Prostate gland (tissue), 2 donors: ENCODE measurements around the gene PRSS33. TPM values are rescaled to one million over a fixed set of nuclear protein-coding genes. Genes with fewer than 3 reads are reported as not detected.

ENCODE experiments used
- DNase-seq: peaks from one replicate; pipeline ENCODE4 v3.0.0-alpha.2; 2019; ENCODE audit warnings: low spot score
- H3K27ac ChIP-seq, 2 donors: fragments of 200-600 bp; sonication (generic); 2 replicates each; pipeline ENCODE4 v1.5.1; 2017 to 2019
- H3K27me3 ChIP-seq: fragments of 200-600 bp; sonication (generic); replicated peaks from 2 replicates; pipeline ENCODE4 v1.5.1; 2019; ENCODE audit not compliant: insufficient read depth
- H3K36me3 ChIP-seq, 2 donors: fragments of 200-600 bp; sonication (generic); 1 replicate in 1 of 2; 2 replicates in 1 of 2; pipeline versions ENCODE4 v1.5.1 to v1.8.1; 2017 to 2019
- H3K4me1 ChIP-seq: fragments of 200-600 bp; sonication (generic); replicated peaks from 2 replicates; pipeline ENCODE4 v1.5.1; 2019
- H3K4me3 ChIP-seq, 2 donors: fragments of 200-600 bp; sonication (generic); 2 replicates each; pipeline ENCODE4 v1.5.1; 2017 to 2019
- H3K9me3 ChIP-seq: fragments of 200-600 bp; sonication (generic); 2 replicates; pipeline ENCODE4 v1.5.1; 2017
- POLR2A ChIP-seq: fragments of 450-650 bp; IDR thresholded peaks from one replicate; pipeline ENCODE4 v1.6.1; 2016; ENCODE audit warnings: antibody characterized with exemption, mild to moderate bottlenecking
- POLR2AphosphoS5 ChIP-seq: sonication (generic); formaldehyde crosslinking; IDR thresholded peaks from one replicate; pipeline ENCODE4 v1.6.1; 2017; ENCODE audit warnings: antibody characterized with exemption
- WGBS: methylation state at CpG from one replicate; pipeline ENCODE4 v1.1.5; 2018; 5-methylcytosine and 5-hydroxymethylcytosine counted together
- intact Hi-C: fragments of 100-400 bp; cut with DNase I; formaldehyde crosslinking; loops from one replicate; pipeline ENCODE4 v1.14.2; 2022
- total RNA-seq, 2 donors: library from RNA; depleted of rRNA; stranded (reverse); fragments of >200 nt; gene quantifications; one replicate each; pipeline ENCODE4 v1.1.0, GENCODE V29; 2016
- TF ChIP-seq, protein P1 (sequence below), 4 experiments: fragments of 200-600 bp in 2 of 4; fragments of 450-650 bp in 2 of 4; sonication (generic) in 2 of 4; IDR thresholded peaks; 1 replicate in 3 of 4; 2 replicates in 1 of 4; pipeline ENCODE4 v1.5.1; 2016 to 2019; ENCODE audit warnings: antibody characterized with exemption in 4 of 4, mild to moderate bottlenecking in 2 of 4, moderate library complexity in 2 of 4

Gene PRSS33
- total RNA-seq, 2 donors from 2014 or later: not detected

DNA sequence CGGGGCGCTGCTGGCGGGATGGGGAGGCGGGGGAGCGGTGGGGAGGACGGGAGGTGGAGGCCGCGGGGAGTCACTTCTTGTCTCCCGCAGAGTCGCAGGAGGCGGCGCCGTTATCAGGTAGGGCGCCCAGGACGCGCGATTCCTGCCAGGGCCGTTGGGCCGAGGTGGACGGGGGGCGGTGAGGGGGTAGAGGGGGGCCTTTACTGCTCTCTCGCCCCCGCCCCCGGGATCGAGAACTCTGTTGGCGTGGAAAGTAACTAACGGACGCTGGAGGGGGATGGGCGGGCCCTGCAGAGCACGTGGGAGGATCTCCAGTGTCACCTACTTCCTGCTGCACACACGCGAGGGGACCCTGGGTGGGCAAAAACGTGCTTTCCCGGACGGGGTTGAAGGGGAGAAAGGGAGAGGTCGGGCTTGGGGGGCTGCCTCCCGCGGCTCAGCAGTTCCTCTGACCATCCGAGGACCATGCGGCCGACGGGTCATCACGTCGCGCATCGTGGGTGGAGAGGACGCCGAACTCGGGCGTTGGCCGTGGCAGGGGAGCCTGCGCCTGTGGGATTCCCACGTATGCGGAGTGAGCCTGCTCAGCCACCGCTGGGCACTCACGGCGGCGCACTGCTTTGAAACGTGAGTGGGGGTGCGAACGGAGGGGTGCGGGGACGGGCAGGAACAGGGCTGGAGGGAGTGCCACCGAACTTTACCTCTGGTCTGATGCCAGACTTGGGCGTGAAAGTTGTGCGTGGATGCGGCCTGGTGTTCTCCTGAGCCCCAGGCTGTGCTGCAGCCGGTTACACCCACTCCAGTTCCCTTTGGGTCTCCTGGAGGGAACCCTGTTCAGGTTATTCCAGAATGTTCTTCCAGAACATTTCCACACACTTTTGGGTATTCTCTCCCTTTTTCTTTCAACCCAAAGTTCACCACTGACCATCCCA, 30.2 kb upstream of the PRSS33 start:
- H3K36me3 ChIP-seq: no peaks in the 10 kb centered on the region
- H3K27me3 ChIP-seq: no peaks in the 10 kb centered on the region
- no peaks in the 10 kb centered on the region for H3K9me3 ChIP-seq
- no peak for DNase-seq
- no peak overlapping the region for H3K27ac ChIP-seq
- peak overlapping the region in 1 of 2 donors; percentile 13 for H3K4me3 ChIP-seq
- H3K4me1 ChIP-seq: no peaks in the 10 kb centered on the region
- WGBS: 80% methylated on average over 67 of the region's 68 CpGs
- TF ChIP-seq POLR2AphosphoS5: no peak
- intact Hi-C loops: no loop called here

DNA sequence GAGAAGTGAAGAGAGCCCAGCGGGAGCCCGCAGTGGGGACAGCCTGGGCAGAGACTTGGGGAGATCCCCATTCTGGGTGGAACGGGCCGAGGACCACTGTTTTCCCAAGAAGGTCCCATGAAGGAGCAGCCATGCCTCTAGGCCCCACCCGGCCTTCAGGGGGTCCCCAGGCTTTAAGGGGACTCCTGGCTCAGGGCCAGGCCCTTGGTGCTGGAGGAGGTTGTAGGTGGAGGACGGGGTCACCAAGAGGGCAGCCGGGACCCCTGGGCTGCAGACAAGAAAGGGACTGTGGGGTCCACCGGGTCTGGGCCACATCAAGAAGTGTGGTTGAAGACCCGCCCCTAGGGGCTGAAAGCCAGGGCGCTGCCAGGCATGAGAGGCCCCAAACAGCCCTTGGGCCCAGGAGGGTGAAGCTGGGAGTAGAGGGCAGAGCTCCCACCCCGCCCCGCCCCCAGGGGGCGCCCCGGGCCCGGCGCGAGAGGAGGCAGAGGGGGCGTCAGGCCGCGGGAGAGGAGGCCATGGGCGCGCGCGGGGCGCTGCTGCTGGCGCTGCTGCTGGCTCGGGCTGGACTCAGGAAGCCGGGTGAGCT, 29.5 kb upstream of the PRSS33 start, which contains the start of gene PRSS21:
TSS of gene PRSS21 (plus strand) at position 487 of the 589 bp plus-strand sequence. CDS start at position 519, 32 bp downstream.
- no peak within 1 kb of the TSS for H3K27ac ChIP-seq
- H3K4me1 ChIP-seq: no peaks in the 10 kb centered on the region
- peak within 1 kb of the TSS in 1 of 2 donors; percentile 13 for H3K4me3 ChIP-seq
- H3K36me3 ChIP-seq: no peaks in the 10 kb centered on the region
- no peaks in the 10 kb centered on the region for H3K9me3 ChIP-seq
- no peaks in the 10 kb centered on the region for H3K27me3 ChIP-seq
- intact Hi-C loops: no loop called here
- 64% methylated on average over 28 of the region's 28 CpGs for WGBS
- no peak for DNase-seq
- TF ChIP-seq POLR2AphosphoS5: no peak
- TF ChIP-seq POLR2A: no peak
- TF ChIP-seq, protein P1, sequence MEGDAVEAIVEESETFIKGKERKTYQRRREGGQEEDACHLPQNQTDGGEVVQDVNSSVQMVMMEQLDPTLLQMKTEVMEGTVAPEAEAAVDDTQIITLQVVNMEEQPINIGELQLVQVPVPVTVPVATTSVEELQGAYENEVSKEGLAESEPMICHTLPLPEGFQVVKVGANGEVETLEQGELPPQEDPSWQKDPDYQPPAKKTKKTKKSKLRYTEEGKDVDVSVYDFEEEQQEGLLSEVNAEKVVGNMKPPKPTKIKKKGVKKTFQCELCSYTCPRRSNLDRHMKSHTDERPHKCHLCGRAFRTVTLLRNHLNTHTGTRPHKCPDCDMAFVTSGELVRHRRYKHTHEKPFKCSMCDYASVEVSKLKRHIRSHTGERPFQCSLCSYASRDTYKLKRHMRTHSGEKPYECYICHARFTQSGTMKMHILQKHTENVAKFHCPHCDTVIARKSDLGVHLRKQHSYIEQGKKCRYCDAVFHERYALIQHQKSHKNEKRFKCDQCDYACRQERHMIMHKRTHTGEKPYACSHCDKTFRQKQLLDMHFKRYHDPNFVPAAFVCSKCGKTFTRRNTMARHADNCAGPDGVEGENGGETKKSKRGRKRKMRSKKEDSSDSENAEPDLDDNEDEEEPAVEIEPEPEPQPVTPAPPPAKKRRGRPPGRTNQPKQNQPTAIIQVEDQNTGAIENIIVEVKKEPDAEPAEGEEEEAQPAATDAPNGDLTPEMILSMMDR (IDR thresholded peaks at IDR 0.05): peak in 1 of 4 experiments; percentile 42

DNA sequence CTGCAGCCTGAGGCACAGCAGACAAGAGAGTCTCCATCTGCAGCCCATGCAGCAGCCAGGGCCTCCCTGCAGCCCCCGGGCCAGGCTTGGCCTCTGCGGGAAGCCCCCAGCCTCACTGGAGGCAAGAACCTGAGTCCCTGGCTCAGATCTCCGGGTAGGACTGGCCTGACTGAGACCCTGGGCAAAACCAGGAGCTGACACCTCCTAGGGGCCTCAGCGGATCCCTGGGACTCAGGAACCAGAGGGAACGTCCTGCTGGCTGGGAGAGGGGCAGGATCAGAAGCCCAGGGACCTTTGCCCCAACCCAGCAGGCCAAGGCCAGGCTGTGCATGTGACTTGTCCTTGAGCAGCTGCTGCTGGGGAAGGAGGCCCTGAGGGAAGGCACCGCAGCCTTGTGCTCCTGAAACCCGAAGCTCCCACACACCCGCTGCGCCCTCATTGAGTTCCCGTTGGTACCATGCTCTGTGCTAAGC, 28.0 kb upstream of the PRSS33 start:
- intact Hi-C loops: no loop called here
- no peaks in the 10 kb centered on the region for H3K27me3 ChIP-seq
- H3K27ac ChIP-seq: no peak overlapping the region
- 77% methylated on average over 10 of the region's 10 CpGs for WGBS
- no peaks in the 10 kb centered on the region for H3K4me1 ChIP-seq
- DNase-seq: no peak
- H3K4me3 ChIP-seq: no peak overlapping the region
- H3K36me3 ChIP-seq: no peaks in the 10 kb centered on the region
- no peaks in the 10 kb centered on the region for H3K9me3 ChIP-seq
- no peak for TF ChIP-seq POLR2A

DNA sequence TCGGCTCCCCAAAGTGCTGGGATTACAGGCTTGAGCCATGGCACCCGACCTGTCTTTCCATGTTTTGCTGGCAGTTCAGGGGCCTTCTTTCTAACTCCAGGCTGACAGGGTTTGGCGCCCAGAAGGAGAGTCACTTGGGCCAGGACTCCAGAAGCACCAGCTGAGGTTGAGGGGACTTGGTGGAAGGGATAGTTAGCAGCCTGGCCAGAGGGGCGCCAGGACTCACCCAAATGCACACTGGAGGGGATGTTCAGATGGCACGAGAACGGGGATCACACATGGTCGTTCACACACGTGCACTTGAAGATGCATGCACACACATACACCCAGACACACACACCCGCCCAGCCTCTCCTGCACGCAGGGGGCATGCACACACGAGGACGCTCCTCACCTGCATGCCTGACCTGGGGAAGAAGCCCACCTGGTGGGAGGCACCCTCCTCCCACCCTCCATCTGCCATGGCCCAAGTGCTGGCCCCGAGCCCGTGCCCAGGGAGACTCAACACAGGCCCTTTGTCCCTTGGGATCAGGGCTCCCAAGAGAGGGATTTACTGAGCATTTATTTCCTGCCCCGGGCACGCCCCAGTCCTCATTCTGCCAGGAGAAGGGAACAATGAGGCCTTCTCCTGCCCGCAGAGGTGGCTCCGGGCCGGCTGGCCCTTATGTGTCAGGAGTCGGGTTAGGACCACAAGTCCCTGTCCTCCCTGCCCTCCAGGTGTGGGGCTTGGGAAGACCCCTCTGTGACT, 27.4 kb upstream of the PRSS33 start:
- H3K27ac ChIP-seq: no peak overlapping the region
- intact Hi-C loops: no loop called here
- 70% methylated on average over 20 of the region's 20 CpGs for WGBS
- DNase-seq: no peak
- no peaks in the 10 kb centered on the region for H3K27me3 ChIP-seq
- no peaks in the 10 kb centered on the region for H3K9me3 ChIP-seq
- H3K4me3 ChIP-seq: no peak overlapping the region
- H3K4me1 ChIP-seq: no peaks in the 10 kb centered on the region
- TF ChIP-seq POLR2A (no peak), POLR2AphosphoS5 (no peak)
- TF ChIP-seq, protein P1 (IDR thresholded peaks at IDR 0.05): no peak
- H3K36me3 ChIP-seq: no peaks in the 10 kb centered on the region

DNA sequence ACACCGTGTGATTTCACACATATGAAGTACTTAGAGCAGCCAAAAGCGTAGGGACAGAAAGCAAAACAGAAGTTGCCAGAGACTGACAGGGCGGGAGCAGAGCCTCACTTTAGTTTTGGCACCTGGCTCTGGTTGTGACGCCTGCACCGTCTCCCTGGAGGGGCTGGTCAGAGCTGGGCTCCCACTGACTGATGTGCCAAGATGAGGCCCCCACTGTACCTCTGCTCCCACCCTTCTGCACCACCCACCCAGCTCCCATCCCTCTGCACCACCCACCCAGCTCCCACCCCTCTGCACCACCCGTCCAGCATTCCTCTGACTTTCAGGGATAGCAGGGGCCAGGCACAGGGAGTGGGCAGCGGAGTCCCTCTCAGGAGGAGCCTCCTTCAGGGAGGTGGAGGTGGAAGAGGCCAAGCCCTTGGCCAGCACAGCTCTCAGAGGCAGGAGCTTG, 26.4 kb upstream of the PRSS33 start:
- DNase-seq: no peak
- Histone ChIP-seq H3K9me3 (no peaks in the 10 kb centered on the region), H3K4me3 (no peak overlapping the region), H3K27ac (no peak overlapping the region), H3K4me1 (no peaks in the 10 kb centered on the region), H3K36me3 (no peaks in the 10 kb centered on the region), H3K27me3 (no peaks in the 10 kb centered on the region)
- WGBS: 68% methylated on average over 7 of the region's 7 CpGs
- TF ChIP-seq POLR2AphosphoS5 (no peak), POLR2A (no peak)
- TF ChIP-seq, protein P1 (IDR thresholded peaks at IDR 0.05): no peak
- intact Hi-C loops: no loop called here
